NCI-H1417 treated with DMSO at 0.1 percent for 48 hours (cell line): Measurements from ENCODE around the gene PACRG.
"Not testable (repeated sequence)": the region's sequence is repeated elsewhere in the genome, so short reads cannot be mapped to it uniquely, and the experiment has no call there.

ENCODE experiments used
- DNase-seq: peaks from one replicate; lab custom pipeline; 2025; lab: John Stamatoyannopoulos, UW

Gene PACRG

GRCh38 chr6:162942866-162943265 is 215.1 kb downstream of the PACRG start:
- DNase-seq, result no peak

- no peak for DNase-seq
Observed at GRCh38 chr6:162943369-162943768, 215.6 kb downstream of the PACRG start.

GRCh38 chr6:162951164-162951743 is 223.5 kb downstream of the PACRG start:
- DNase-seq, result no peak

GRCh38 chr6:162952423-162952822 is 224.6 kb downstream of the PACRG start:
- no peak for DNase-seq

- no peak for DNase-seq
Observed at GRCh38 chr6:162957062-162957461, 229.3 kb downstream of the PACRG start.

- DNase-seq, result no peak
Observed at GRCh38 chr6:162960679-162961457, 233.1 kb downstream of the PACRG start.

- DNase-seq, result no peak
Observed at GRCh38 chr6:162962093-162962492, 234.3 kb downstream of the PACRG start.

GRCh38 chr6:162963861-162964260 is 236.1 kb downstream of the PACRG start:
- DNase-seq, result no peak

GRCh38 chr6:162964488-162965140 is 236.8 kb downstream of the PACRG start:
- DNase-seq, result no peak

GRCh38 chr6:162965366-162965765 is 237.6 kb downstream of the PACRG start:
- no peak for DNase-seq

GRCh38 chr6:162970246-162970645 is 242.5 kb downstream of the PACRG start:
- no peak for DNase-seq

- no peak for DNase-seq
Observed at GRCh38 chr6:162971356-162971755, 243.6 kb downstream of the PACRG start.

- DNase-seq, result no peak
Observed at GRCh38 chr6:162973151-162973872, 245.5 kb downstream of the PACRG start.

GRCh38 chr6:162973980-162974379 is 246.2 kb downstream of the PACRG start:
- DNase-seq, result no peak

GRCh38 chr6:162974685-162975084 is 246.9 kb downstream of the PACRG start:
- DNase-seq, result no peak

GRCh38 chr6:162976141-162976540 is 248.4 kb downstream of the PACRG start:
- no peak for DNase-seq

- DNase-seq, result not testable (repeated sequence)
Observed at GRCh38 chr6:162983234-162983633, 255.5 kb downstream of the PACRG start.

GRCh38 chr6:162998777-162999176 is 271.0 kb downstream of the PACRG start:
- no peak for DNase-seq

- DNase-seq, result no peak
Observed at GRCh38 chr6:162999575-163000285, 272.0 kb downstream of the PACRG start.

GRCh38 chr6:163001330-163001729 is 273.6 kb downstream of the PACRG start:
- DNase-seq, result no peak

GRCh38 chr6:163008186-163008585 is 280.4 kb downstream of the PACRG start:
- DNase-seq, result no peak

- DNase-seq, result no peak
Observed at GRCh38 chr6:163008626-163009025, 280.9 kb downstream of the PACRG start.
